GM12891 (cell line): ENCODE results near the gene STYXL1.

Experiments used
- POLR2A ChIP-seq: IDR thresholded peaks from 2 replicates; pipeline ENCODE4 v1.6.1; 2011; ENCODE audit warnings: low read depth, low read length, control low read depth
- POLR2AphosphoS5 ChIP-seq: IDR thresholded peaks from 2 replicates; pipeline ENCODE4 v1.6.1; 2011; ENCODE audit warnings: low read depth, low read length, control low read depth
- TAF1 ChIP-seq: IDR thresholded peaks from 2 replicates; pipeline ENCODE4 v1.6.1; 2011; ENCODE audit warnings: low read depth, low read length, control low read depth

GRCh38 chr7:76050545-76050944 lies 2.7 kb upstream of the STYXL1 start:
- TF ChIP-seq TAF1 (no peak), POLR2A (no peak), POLR2AphosphoS5 (no peak)
